ENCODE measurements around the gene PRRT2.

PRRT2 gene

DNA sequence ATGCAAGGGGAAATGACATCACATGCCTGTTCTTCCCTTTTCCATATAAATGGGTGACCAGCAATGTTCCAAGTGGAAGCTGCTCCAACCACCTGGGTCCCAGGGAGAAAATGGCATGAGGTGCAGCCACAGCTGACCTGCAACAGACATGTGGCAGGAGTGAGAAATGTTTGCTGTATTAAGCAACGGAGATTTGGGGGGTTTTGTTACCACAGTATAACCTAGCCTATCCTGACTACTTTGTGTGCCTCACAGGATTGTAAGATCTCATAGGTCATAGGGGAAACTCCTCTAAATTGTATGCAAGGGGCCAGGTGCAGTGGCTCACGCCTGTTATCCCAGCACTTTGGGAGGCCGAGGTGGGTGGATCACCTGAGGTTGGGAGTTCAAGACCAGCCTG, 39.0 kb downstream of the PRRT2 start:
- DNase-seq = no peak
- no peaks in the 10 kb centered on the region for H3K27me3 ChIP-seq (ENCODE audit: insufficient read depth, low read depth, severe bottlenecking)
- H3K9me3 ChIP-seq (ENCODE audit: severe bottlenecking) = no peaks in the 10 kb centered on the region

DNA sequence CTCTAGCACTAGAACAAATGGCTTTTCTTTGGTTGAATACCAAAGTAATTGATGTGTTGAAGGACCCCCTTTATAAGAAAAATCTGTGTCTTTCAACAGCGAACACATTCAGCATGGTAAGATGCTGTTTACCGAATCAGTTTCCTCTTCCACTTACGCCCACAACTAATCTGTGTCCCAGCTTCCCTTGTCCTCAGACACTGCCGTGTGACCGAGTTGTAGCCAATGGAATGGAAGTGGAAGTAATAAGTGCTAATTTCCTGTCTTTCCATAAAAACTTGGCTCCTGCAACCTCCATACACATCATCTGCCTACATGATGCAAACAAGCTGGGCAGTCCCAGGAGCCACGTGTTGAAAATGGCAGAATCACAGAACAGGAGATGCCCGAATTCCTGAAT, 40.7 kb downstream of the PRRT2 start:
- H3K9me3 ChIP-seq (ENCODE audit: severe bottlenecking) = no peaks in the 10 kb centered on the region
- H3K4me3 ChIP-seq (ENCODE audit: low read depth, low read length) = no peak overlapping the region
- TF ChIP-seq, protein P1, sequence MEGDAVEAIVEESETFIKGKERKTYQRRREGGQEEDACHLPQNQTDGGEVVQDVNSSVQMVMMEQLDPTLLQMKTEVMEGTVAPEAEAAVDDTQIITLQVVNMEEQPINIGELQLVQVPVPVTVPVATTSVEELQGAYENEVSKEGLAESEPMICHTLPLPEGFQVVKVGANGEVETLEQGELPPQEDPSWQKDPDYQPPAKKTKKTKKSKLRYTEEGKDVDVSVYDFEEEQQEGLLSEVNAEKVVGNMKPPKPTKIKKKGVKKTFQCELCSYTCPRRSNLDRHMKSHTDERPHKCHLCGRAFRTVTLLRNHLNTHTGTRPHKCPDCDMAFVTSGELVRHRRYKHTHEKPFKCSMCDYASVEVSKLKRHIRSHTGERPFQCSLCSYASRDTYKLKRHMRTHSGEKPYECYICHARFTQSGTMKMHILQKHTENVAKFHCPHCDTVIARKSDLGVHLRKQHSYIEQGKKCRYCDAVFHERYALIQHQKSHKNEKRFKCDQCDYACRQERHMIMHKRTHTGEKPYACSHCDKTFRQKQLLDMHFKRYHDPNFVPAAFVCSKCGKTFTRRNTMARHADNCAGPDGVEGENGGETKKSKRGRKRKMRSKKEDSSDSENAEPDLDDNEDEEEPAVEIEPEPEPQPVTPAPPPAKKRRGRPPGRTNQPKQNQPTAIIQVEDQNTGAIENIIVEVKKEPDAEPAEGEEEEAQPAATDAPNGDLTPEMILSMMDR (IDR thresholded peaks at IDR 0.05; ENCODE audit: low read depth, low read length) = no peak
- no peak overlapping the region for H3K27ac ChIP-seq
- H3K36me3 ChIP-seq = no peaks in the 10 kb centered on the region
- H3K27me3 ChIP-seq (ENCODE audit: insufficient read depth, low read depth, severe bottlenecking) = no peaks in the 10 kb centered on the region
- DNase-seq = no peak

More for the DNA sequence above, 39.0 kb downstream of the PRRT2 start:
- Histone ChIP-seq H3K4me3 (ENCODE audit: low read depth, low read length) (no peak overlapping the region), H3K36me3 (no peaks in the 10 kb centered on the region), H3K27ac (no peak overlapping the region)
- TF ChIP-seq, protein P1 (IDR thresholded peaks at IDR 0.05; ENCODE audit: low read depth, low read length) = no peak

DNA sequence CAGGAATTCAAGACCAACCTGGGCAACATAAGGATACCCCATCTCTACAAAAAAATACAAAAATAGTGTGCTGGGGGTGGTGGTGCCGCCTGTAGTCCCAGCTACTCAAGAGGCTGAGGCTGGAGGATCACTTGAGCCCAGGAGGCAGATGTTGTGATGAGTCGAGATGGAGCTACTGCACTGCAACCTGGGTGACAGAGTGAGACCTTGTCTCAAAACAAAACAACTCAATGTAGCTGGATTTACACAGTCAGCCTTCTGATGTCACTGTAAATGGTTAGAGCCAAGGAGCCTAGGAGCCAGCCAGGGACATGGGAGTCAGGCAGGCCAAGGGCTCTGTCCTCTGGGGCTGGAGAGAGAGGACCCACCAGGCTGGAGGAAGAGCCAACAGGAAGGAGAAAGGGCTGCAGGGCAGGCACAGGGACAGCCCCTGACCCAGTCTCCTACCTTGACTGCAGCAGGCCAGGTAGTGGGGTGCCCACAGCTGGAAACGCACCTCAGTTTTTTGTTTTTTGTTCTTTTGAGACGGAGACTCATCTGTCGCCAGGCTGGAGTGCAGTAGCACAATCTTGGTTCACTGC, 42.6 kb downstream of the PRRT2 start:
- no peaks in the 10 kb centered on the region for H3K27me3 ChIP-seq (ENCODE audit: insufficient read depth, low read depth, severe bottlenecking)
- DNase-seq = no peak
- TF ChIP-seq, protein P1 (IDR thresholded peaks at IDR 0.05; ENCODE audit: low read depth, low read length) = no peak
- no peak overlapping the region for H3K4me3 ChIP-seq (ENCODE audit: low read depth, low read length)
- peaks cover 9% of the 10 kb centered on the region for H3K36me3 ChIP-seq
- no peak overlapping the region for H3K27ac ChIP-seq
- no peaks in the 10 kb centered on the region for H3K9me3 ChIP-seq (ENCODE audit: severe bottlenecking)

DNA sequence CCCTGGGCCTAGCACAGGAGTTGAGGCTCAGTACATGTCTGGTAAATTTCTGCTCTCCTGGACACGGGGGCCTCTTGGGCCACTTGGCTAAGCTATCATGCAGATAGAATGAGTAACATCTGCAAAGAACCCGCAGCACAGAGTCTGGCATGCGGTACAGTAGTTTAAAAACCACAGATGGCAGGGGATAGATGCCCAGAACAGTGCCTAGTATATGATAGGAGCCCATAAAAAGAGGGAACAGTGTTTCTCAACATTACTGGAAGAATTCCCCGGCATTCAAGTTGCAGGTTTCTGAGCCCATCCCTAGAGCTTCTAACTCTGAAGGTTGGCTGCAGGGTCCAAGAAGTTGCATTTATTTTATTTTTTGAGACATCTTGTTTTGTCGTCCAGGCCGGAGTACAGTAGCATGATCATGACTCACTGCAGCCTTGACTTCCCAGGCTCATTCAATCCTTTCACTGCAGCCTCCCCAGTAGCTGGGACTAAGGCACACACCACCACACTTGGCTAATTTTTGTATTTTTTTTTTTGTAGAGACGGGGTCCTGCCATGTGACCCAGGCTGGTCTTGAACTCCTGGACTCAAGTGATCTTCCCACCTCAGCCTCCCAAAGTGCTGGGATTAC, 45.3 kb downstream of the PRRT2 start:
- Histone ChIP-seq H3K9me3 (ENCODE audit: severe bottlenecking) (no peaks in the 10 kb centered on the region), H3K27ac (no peak overlapping the region), H3K36me3 (peaks cover 23% of the 10 kb centered on the region), H3K4me3 (ENCODE audit: low read depth, low read length) (no peak overlapping the region), H3K27me3 (ENCODE audit: insufficient read depth, low read depth, severe bottlenecking) (no peaks in the 10 kb centered on the region)
- TF ChIP-seq, protein P1 (IDR thresholded peaks at IDR 0.05; ENCODE audit: low read depth, low read length) = no peak
- no peak for DNase-seq

DNA sequence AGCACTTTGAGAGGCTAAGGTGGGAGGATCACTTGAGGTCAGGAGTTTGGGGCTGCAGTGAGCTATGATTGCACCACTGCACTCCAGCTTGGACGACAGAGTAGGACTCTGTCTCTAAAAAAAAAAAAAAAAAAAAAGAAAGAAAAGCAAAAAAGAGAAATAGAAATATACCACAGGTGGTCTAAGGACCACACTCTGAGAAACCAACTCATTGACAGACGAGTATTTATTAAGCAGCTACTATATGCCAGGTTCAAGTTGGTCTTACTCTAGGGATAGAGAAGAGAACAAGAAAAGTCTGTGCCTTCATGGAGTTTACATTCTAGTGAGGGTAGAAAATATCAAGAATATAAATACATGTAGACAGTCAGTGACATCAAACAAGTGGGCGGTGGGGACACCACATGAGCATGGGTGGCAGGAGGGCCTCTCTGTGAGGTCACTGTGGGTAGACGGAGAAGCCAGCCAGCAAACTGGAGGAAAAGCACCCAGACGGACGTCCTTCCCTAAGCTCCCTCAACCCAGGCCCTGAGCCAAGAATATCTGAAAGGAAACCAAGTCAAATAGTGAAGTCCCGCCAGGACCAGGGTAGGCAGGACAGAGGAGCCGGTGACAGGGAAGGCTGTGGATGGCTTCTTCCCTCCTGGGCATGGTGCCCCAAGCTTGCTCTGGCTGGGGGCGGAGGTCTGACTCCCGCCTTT, 46.3 kb downstream of the PRRT2 start:
- Histone ChIP-seq H3K9me3 (ENCODE audit: severe bottlenecking) (no peaks in the 10 kb centered on the region), H3K27me3 (ENCODE audit: insufficient read depth, low read depth, severe bottlenecking) (no peaks in the 10 kb centered on the region), H3K27ac (no peak overlapping the region), H3K36me3 (peaks cover 23% of the 10 kb centered on the region), H3K4me3 (ENCODE audit: low read depth, low read length) (no peak overlapping the region)
- no peak for DNase-seq
- TF ChIP-seq, protein P1 (IDR thresholded peaks at IDR 0.05; ENCODE audit: low read depth, low read length) = no peak
